Activated T-cell treated with anti-CD3 and anti-CD28 coated beads, Interleukin-2, amount 50 U/mL, for 4 hours (primary cell): ENCODE results near the gene CCDC33. TPM values are rescaled to one million over a fixed set of nuclear protein-coding genes. Genes with fewer than 3 reads are reported as not detected.

ENCODE experiments used
- ATAC-seq, 2 donors: fragments of 200-7000 bp; cut with Tn5 transposase; one replicate each; pipeline ENCODE4 v1.10.0; 2021
- DNase-seq: peaks from one replicate; pipeline ENCODE4 v3.0.0-alpha.2; 2020
- H3K27me3 Mint-ChIP-seq: one replicate; pipeline ENCODE4 v1.8.0; 2021; ENCODE audit warnings: low read depth, mixed read lengths
- H3K36me3 Mint-ChIP-seq: one replicate; pipeline ENCODE4 v1.8.0; 2022; ENCODE audit warnings: mixed read lengths; ENCODE audit not compliant: insufficient read depth
- H3K4me1 Mint-ChIP-seq: one replicate; pipeline ENCODE4 v1.8.0; 2021; ENCODE audit warnings: low read depth, mixed read lengths
- H3K4me3 Mint-ChIP-seq: one replicate; pipeline ENCODE4 v1.8.0; 2021; ENCODE audit warnings: mild to moderate bottlenecking, moderate library complexity, mixed read lengths
- H3K9me3 Mint-ChIP-seq: one replicate; pipeline ENCODE4 v1.8.0; 2021; ENCODE audit warnings: mixed read lengths
- total RNA-seq, 3 donors: library from RNA; stranded (reverse); gene quantifications; one replicate each; pipeline ENCODE4 v1.2.1, GENCODE V29; 2021

Gene CCDC33
- total RNA-seq, 3 donors from 2014 or later, result not detected

GRCh38 chr15:74202452-74203401 is 33.4 kb upstream of the CCDC33 start, which contains the start of gene STRA6:
TSS of gene STRA6 (minus strand) at chr15:74202787. CDS start at chr15:74202267, 520 bp downstream.
- DNase-seq (no peak), ATAC-seq (no peak)
- Mint-ChIP-seq H3K27me3 (peaks cover 13% of the 10 kb centered on the region), H3K36me3 (no peaks in the 10 kb centered on the region), H3K4me1 (no peaks in the 10 kb centered on the region), H3K9me3 (no peaks in the 10 kb centered on the region), H3K4me3 (no peak within 1 kb of the TSS)

GRCh38 chr15:74203914-74204431 is 32.2 kb upstream of the CCDC33 start:
- Mint-ChIP-seq H3K4me1 (no peaks in the 10 kb centered on the region), H3K27me3 (peaks cover 24% of the 10 kb centered on the region), H3K4me3 (no peak overlapping the region), H3K9me3 (no peaks in the 10 kb centered on the region), H3K36me3 (no peaks in the 10 kb centered on the region)
- DNase-seq (no peak), ATAC-seq (no peak)

DNA sequence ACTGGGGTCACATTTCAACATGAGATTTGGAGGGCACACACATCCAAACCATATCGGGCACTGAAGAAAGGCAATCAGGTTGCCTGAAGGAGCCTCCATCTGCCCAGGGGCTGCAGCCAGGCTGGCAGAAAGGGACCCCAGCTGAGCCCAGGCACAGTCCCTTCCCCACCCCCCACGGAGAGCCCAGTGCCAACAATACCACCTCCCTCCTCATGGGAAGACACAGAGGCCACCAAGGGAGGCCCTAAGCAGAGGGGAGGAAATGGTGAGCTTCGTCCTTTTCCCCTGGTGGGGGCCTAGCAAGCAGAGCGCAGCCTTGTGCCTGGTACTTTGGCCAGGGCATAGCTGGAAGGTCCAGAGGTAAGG is 30.6 kb upstream of the CCDC33 start:
- Mint-ChIP-seq H3K4me3 (no peak overlapping the region), H3K4me1 (no peaks in the 10 kb centered on the region), H3K9me3 (no peaks in the 10 kb centered on the region), H3K36me3 (no peaks in the 10 kb centered on the region), H3K27me3 (peaks cover 21% of the 10 kb centered on the region)
- DNase-seq, result no peak
- no peak for ATAC-seq

GRCh38 chr15:74206801-74207281 is 29.3 kb upstream of the CCDC33 start:
- peaks cover 19% of the 10 kb centered on the region for H3K27me3 Mint-ChIP-seq
- ATAC-seq, result no peak
- H3K4me1 Mint-ChIP-seq, result no peaks in the 10 kb centered on the region
- H3K4me3 Mint-ChIP-seq, result no peak overlapping the region
- DNase-seq, result no peak
- no peaks in the 10 kb centered on the region for H3K36me3 Mint-ChIP-seq
- H3K9me3 Mint-ChIP-seq, result no peaks in the 10 kb centered on the region

GRCh38 chr15:74207652-74208440 is 28.3 kb upstream of the CCDC33 start:
- Mint-ChIP-seq H3K27me3 (peaks cover 19% of the 10 kb centered on the region), H3K36me3 (no peaks in the 10 kb centered on the region), H3K9me3 (no peaks in the 10 kb centered on the region), H3K4me3 (no peak overlapping the region), H3K4me1 (no peaks in the 10 kb centered on the region)
- DNase-seq (no peak), ATAC-seq (no peak)

- Mint-ChIP-seq H3K4me3 (no peak overlapping the region), H3K36me3 (no peaks in the 10 kb centered on the region), H3K4me1 (no peaks in the 10 kb centered on the region), H3K9me3 (no peaks in the 10 kb centered on the region), H3K27me3 (peaks cover 18% of the 10 kb centered on the region)
- DNase-seq, result no peak
- ATAC-seq, result no peak
Observed at GRCh38 chr15:74208496-74208895, 27.6 kb upstream of the CCDC33 start.

DNA sequence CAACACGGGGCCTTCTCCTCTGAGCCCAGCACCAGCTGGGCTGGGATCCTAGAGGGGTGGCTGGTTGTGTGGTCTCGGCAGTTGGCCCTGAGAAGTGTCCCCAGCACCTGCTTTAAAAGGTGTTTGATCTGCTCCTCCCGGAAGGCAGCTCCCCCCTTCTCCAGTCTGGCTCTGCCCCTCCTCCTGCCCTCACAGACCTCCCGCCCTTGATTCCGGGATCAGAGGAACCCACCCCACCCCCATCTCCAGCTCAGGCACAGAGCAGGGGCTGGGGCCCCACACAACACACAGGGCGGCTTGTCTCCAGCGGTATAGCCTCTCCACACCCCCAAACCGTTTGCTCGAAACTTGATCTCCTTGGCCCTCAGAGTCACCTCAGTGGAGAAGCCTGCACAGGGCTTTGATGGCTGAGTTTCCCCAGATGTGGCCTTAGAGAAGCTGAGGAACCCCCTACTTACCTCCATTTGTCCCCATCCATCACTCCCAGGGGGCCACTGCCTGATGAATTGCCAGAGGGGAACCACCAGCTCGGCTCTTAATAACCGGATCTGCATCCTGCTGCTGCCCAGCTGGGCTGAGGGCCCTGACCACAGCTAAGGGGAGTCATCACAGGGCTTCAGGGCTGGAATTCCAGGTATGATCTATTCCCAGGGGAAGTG is 27.1 kb upstream of the CCDC33 start:
- no peaks in the 10 kb centered on the region for H3K9me3 Mint-ChIP-seq
- no peaks in the 10 kb centered on the region for H3K36me3 Mint-ChIP-seq
- no peak overlapping the region for H3K4me3 Mint-ChIP-seq
- no peaks in the 10 kb centered on the region for H3K4me1 Mint-ChIP-seq
- H3K27me3 Mint-ChIP-seq, result peaks cover 20% of the 10 kb centered on the region
- ATAC-seq, result no peak
- no peak for DNase-seq

DNA sequence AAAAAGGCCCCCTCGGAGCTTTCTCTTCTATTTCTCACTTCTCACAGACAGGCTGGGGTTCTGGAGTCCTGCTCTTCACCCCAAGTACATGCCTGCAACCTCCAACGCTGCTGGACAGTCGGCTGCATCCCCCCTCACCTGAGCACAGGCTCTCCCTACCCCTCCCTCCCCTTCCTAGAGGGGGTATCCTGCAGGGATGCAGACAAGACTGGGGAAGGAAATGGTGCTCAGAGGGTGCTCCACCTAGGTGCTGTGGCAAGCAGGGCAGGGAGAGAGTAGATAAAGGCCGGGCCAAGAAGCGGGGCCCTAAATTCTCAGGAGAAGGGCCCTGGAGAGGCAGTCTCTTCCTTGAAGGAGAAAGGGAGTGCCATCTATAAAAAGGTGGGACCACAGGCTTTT is 26.6 kb upstream of the CCDC33 start:
- H3K36me3 Mint-ChIP-seq, result no peaks in the 10 kb centered on the region
- no peak overlapping the region for H3K4me3 Mint-ChIP-seq
- peaks cover 21% of the 10 kb centered on the region for H3K27me3 Mint-ChIP-seq
- DNase-seq (no peak), ATAC-seq (no peak)
- H3K9me3 Mint-ChIP-seq, result no peaks in the 10 kb centered on the region
- H3K4me1 Mint-ChIP-seq, result no peaks in the 10 kb centered on the region

GRCh38 chr15:74209997-74210671 is 26.0 kb upstream of the CCDC33 start:
- Mint-ChIP-seq H3K27me3 (peaks cover 27% of the 10 kb centered on the region), H3K9me3 (no peaks in the 10 kb centered on the region), H3K4me3 (no peak overlapping the region), H3K36me3 (no peaks in the 10 kb centered on the region), H3K4me1 (no peaks in the 10 kb centered on the region)
- DNase-seq (no peak), ATAC-seq (no peak)

DNA sequence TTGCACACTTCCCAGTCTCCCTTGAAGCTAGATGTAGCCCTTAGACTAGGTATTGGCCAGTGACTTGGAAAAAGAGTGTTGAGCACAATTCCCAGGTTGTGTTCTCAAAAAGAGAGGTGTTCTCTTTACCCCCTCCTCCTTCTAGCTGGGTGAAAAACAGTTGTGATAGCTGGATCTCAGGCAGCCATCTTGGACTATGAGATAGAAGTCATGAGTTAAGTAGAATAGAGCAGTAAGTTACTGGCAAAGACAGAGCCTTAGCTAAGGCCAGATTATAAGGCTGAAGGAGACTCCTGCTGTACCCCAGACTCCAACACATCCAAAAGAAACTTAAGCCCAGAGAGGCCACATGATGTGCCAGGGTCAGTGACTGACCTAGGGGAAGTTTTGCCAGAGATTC is 25.4 kb upstream of the CCDC33 start:
- no peak for ATAC-seq
- no peaks in the 10 kb centered on the region for H3K36me3 Mint-ChIP-seq

GRCh38 chr15:74211656-74212055 is 24.5 kb upstream of the CCDC33 start:
- ATAC-seq (no peak), DNase-seq (no peak)
- no peaks in the 10 kb centered on the region for H3K4me1 Mint-ChIP-seq
- no peak overlapping the region for H3K4me3 Mint-ChIP-seq
- H3K9me3 Mint-ChIP-seq, result no peaks in the 10 kb centered on the region
- H3K36me3 Mint-ChIP-seq, result no peaks in the 10 kb centered on the region
- H3K27me3 Mint-ChIP-seq, result peaks cover 31% of the 10 kb centered on the region

More for the DNA sequence above, 25.4 kb upstream of the CCDC33 start:
- no peaks in the 10 kb centered on the region for H3K4me1 Mint-ChIP-seq
- peaks cover 31% of the 10 kb centered on the region for H3K27me3 Mint-ChIP-seq
- DNase-seq, result no peak
- no peak overlapping the region for H3K4me3 Mint-ChIP-seq
- no peaks in the 10 kb centered on the region for H3K9me3 Mint-ChIP-seq

- Mint-ChIP-seq H3K4me3 (no peak overlapping the region), H3K4me1 (no peaks in the 10 kb centered on the region), H3K9me3 (no peaks in the 10 kb centered on the region), H3K27me3 (peaks cover 30% of the 10 kb centered on the region), H3K36me3 (no peaks in the 10 kb centered on the region)
- no peak for DNase-seq
- ATAC-seq, result no peak
Observed at GRCh38 chr15:74212494-74212893, 23.6 kb upstream of the CCDC33 start.

- no peaks in the 10 kb centered on the region for H3K9me3 Mint-ChIP-seq
- no peaks in the 10 kb centered on the region for H3K36me3 Mint-ChIP-seq
- H3K4me3 Mint-ChIP-seq, result no peak overlapping the region
- no peak for ATAC-seq
- peaks cover 23% of the 10 kb centered on the region for H3K27me3 Mint-ChIP-seq
- no peak for DNase-seq
- no peaks in the 10 kb centered on the region for H3K4me1 Mint-ChIP-seq
Observed at GRCh38 chr15:74213858-74214284, 22.3 kb upstream of the CCDC33 start.
